IMR-90 (cell line): ENCODE results near the gene BHLHA9. TPM values are rescaled to one million over a fixed set of nuclear protein-coding genes. Genes with fewer than 3 reads are reported as not detected.
A peak's percentile ranks its signal among the peaks of the same experiment; 100 is the strongest.

Source experiments
- ATAC-seq: fragments of 200-7000 bp; cut with Tn5 transposase; 2 replicates; pipeline ENCODE4 v1.9.1; 2020; ENCODE audit warnings: low read depth, mild to moderate bottlenecking, moderate library complexity
- BruUV-seq: library from RNA; stranded (reverse); fragments of 400-500 nt; replicated peaks from 2 replicates; lab custom pipeline; 2021; lab: Mats Ljungman, UMichigan
- CTCF ChIA-PET: fragments of 300-600 bp; formaldehyde crosslinking; extraction: SDS; loops from one replicate; lab custom pipeline; 2021; ENCODE audit warnings: antibody characterized with exemption; lab: Yijun Ruan, JAX
- POLR2A ChIA-PET: fragments of 300-600 bp; sonication (Branson Sonifier 250); formaldehyde crosslinking; loops from one replicate; lab custom pipeline; 2022; ENCODE audit warnings: antibody characterized with exemption; ENCODE audit not compliant: unreplicated experiment; lab: Charles Lee
- DNase-seq: peaks from one replicate; pipeline ENCODE4 v3.0.0; 2013
- H2AFZ ChIP-seq: replicated peaks from 2 replicates; pipeline ENCODE3; 2013; ENCODE audit warnings: low read length, mild to moderate bottlenecking; ENCODE audit not compliant: poor library complexity
- H2AK5ac ChIP-seq: 2 replicates; pipeline ENCODE4 v1.6.1; 2013; ENCODE audit warnings: low read depth, low read length, inconsistent platforms
- H2AK9ac ChIP-seq: replicated peaks from 2 replicates; pipeline ENCODE3; 2013; ENCODE audit warnings: mild to moderate bottlenecking, low read depth, low read length, moderate library complexity; ENCODE audit not compliant: poor library complexity
- H2BK120ac ChIP-seq: 2 replicates; pipeline ENCODE4 v1.6.1; 2013; ENCODE audit warnings: low read depth, low read length, inconsistent platforms
- H2BK15ac ChIP-seq: 3 replicates; pipeline ENCODE4 v1.6.1; 2013; ENCODE audit warnings: low read depth, low read length, inconsistent platforms
- H2BK20ac ChIP-seq: 2 replicates; pipeline ENCODE4 v1.6.1; 2013; ENCODE audit warnings: low read depth, mild to moderate bottlenecking, inconsistent platforms, low read length, moderate library complexity
- H2BK5ac ChIP-seq: 2 replicates; pipeline ENCODE4 v1.6.1; 2013; ENCODE audit warnings: mild to moderate bottlenecking, low read depth, low read length, inconsistent platforms; ENCODE audit not compliant: poor library complexity, severe bottlenecking
- H3K14ac ChIP-seq: replicated peaks from 2 replicates; pipeline ENCODE4 v1.6.1; 2013; ENCODE audit warnings: low read depth, low read length, inconsistent platforms
- H3K18ac ChIP-seq: 2 replicates; pipeline ENCODE4 v1.6.1; 2013; ENCODE audit warnings: low read depth, low read length, control low read depth
- H3K23ac ChIP-seq: 2 replicates; pipeline ENCODE4 v1.6.1; 2013; ENCODE audit warnings: low read depth, low read length, inconsistent platforms
- H3K27ac ChIP-seq: 2 replicates; pipeline ENCODE4 v1.5.1; 2013; ENCODE audit warnings: mild to moderate bottlenecking, control low read depth, low read length; ENCODE audit not compliant: insufficient read depth
- H3K27me3 ChIP-seq: 2 replicates; pipeline ENCODE4 v1.6.1; 2013; ENCODE audit warnings: low read length; ENCODE audit not compliant: control insufficient read depth, insufficient read depth
- H3K36me3 ChIP-seq: 2 replicates; pipeline ENCODE4 v1.6.1; 2013; ENCODE audit warnings: low read length, mixed read lengths; ENCODE audit not compliant: control insufficient read depth, insufficient read depth
- H3K4ac ChIP-seq: 2 replicates; pipeline ENCODE4 v1.6.1; 2013; ENCODE audit warnings: low read depth, low read length, inconsistent platforms
- H3K4me1 ChIP-seq: 2 replicates; pipeline ENCODE4 v1.6.1; 2013; ENCODE audit warnings: low read length, mixed read lengths; ENCODE audit not compliant: control insufficient read depth, insufficient read depth
- H3K4me2 ChIP-seq: 2 replicates; pipeline ENCODE4 v1.6.1; 2013; ENCODE audit warnings: low read depth, mild to moderate bottlenecking, control low read depth, low read length, moderate library complexity
- H3K4me3 ChIP-seq: 2 replicates; pipeline ENCODE4 v1.5.1; 2013; ENCODE audit warnings: low read depth, mild to moderate bottlenecking, control low read depth, low read length, moderate library complexity; ENCODE audit not compliant: insufficient read depth
- H3K56ac ChIP-seq: 2 replicates; pipeline ENCODE4 v1.6.1; 2013; ENCODE audit warnings: low read length, inconsistent platforms; ENCODE audit not compliant: insufficient read depth; ENCODE audit errors: extremely low read depth
- H3K79me1 ChIP-seq, 2 experiments: 2 replicates each; pipeline ENCODE4 v1.6.1; 2013; ENCODE audit warnings: low read length in 2 of 2, inconsistent platforms in 1 of 2, low read depth in 1 of 2
- H3K9ac ChIP-seq: 2 replicates; pipeline ENCODE4 v1.6.1; 2013; ENCODE audit warnings: low read depth, low read length, control low read depth
- H3K9me1 ChIP-seq: 2 replicates; pipeline ENCODE4 v1.6.1; 2013; ENCODE audit warnings: low read length, inconsistent platforms; ENCODE audit not compliant: insufficient read depth
- H3K9me3 ChIP-seq: 2 replicates; pipeline ENCODE4 v1.6.1; 2013; ENCODE audit warnings: low read length; ENCODE audit not compliant: control insufficient read depth, insufficient read depth
- H4K20me1 ChIP-seq: 2 replicates; pipeline ENCODE4 v1.6.1; 2013; ENCODE audit warnings: low read length, inconsistent platforms; ENCODE audit not compliant: insufficient read depth
- H4K5ac ChIP-seq: 2 replicates; pipeline ENCODE4 v1.6.1; 2013; ENCODE audit warnings: mild to moderate bottlenecking, low read depth, low read length, control low read depth
- H4K8ac ChIP-seq, 2 experiments: 2 replicates each; pipeline ENCODE4 v1.6.1; 2013; ENCODE audit warnings: low read depth in 2 of 2, low read length in 2 of 2, control low read depth in 1 of 2, inconsistent platforms in 1 of 2
- H4K91ac ChIP-seq: 2 replicates; pipeline ENCODE4 v1.6.1; 2013; ENCODE audit warnings: low read depth, low read length, inconsistent platforms; ENCODE audit not compliant: insufficient read depth
- CEBPB ChIP-seq: IDR thresholded peaks from 2 replicates; pipeline ENCODE4 v1.6.1; 2012; ENCODE audit warnings: low read depth, low read length, improper control_type of control experiment
- CHD1 ChIP-seq: IDR thresholded peaks from 2 replicates; pipeline ENCODE4 v1.6.1; 2012; ENCODE audit warnings: low read depth, low read length, improper control_type of control experiment
- CTCF ChIP-seq: conservative IDR thresholded peaks from 2 replicates; pipeline ENCODE4 v1.5.1; 2012; ENCODE audit warnings: mild to moderate bottlenecking, low read depth, low read length, improper control_type of control experiment
- FOS ChIP-seq: fragments of 150-350 bp; IDR thresholded peaks from 2 replicates; pipeline ENCODE4 v1.6.1; 2016; ENCODE audit warnings: low read depth, low read length
- MAFK ChIP-seq: IDR thresholded peaks from 2 replicates; pipeline ENCODE4 v1.6.1; 2012; ENCODE audit warnings: low read depth, low read length, improper control_type of control experiment
- MAZ ChIP-seq: IDR thresholded peaks from 2 replicates; pipeline ENCODE4 v1.6.1; 2012; ENCODE audit warnings: low read depth, mild to moderate bottlenecking, low read length, improper control_type of control experiment, moderate library complexity, borderline replicate concordance
- MXI1 ChIP-seq: IDR thresholded peaks from 2 replicates; pipeline ENCODE4 v1.6.1; 2012; ENCODE audit warnings: low read depth, mild to moderate bottlenecking, low read length, moderate library complexity, borderline replicate concordance
- NFE2L2 ChIP-seq: fragments of 150-350 bp; IDR thresholded peaks from 2 replicates; pipeline ENCODE4 v1.6.1; 2016; ENCODE audit warnings: low read depth, mild to moderate bottlenecking, low read length
- POLR2A ChIP-seq: IDR thresholded peaks from 2 replicates; pipeline ENCODE4 v1.6.1; 2012; ENCODE audit warnings: mild to moderate bottlenecking, low read depth, low read length
- RAD21 ChIP-seq: IDR thresholded peaks from 2 replicates; pipeline ENCODE4 v1.6.1; 2012; ENCODE audit warnings: low read length, improper control_type of control experiment
- RFX5 ChIP-seq: IDR thresholded peaks from 2 replicates; pipeline ENCODE4 v1.8.0; 2012; ENCODE audit warnings: low read depth, mild to moderate bottlenecking, low read length, moderate library complexity
- SMC3 ChIP-seq: fragments of 150-350 bp; IDR thresholded peaks from 2 replicates; pipeline ENCODE4 v1.6.1; 2016; ENCODE audit warnings: low read depth, mild to moderate bottlenecking, antibody characterized with exemption, low read length, moderate library complexity
- WGBS, 2 experiments: methylation state at CpG; one replicate each; pipeline versions ENCODE4 v1.1.5 to v1.1.7; 2013; ENCODE audit warnings: missing lambda C conversion rate in 2 of 2; ENCODE audit not compliant: insufficient read length in 1 of 2; ENCODE audit errors: extremely low coverage in 2 of 2; 5-methylcytosine and 5-hydroxymethylcytosine counted together
- dilution Hi-C: fragments of 300-500 bp; cut with HindIII; formaldehyde crosslinking; loops from one replicate; pipeline ENCODE4 v1.14.3; 2018; ENCODE audit warnings: low sequenced_read_pairs; ENCODE audit not compliant: unreplicated experiment
- in situ Hi-C: fragments of 300-500 bp; cut with MboI; formaldehyde crosslinking; loops from 3 replicates; pipeline ENCODE4 v1.14.3; 2019; ENCODE audit warnings: low sequenced_read_pairs, inconsistent platforms, mixed read lengths
- intact Hi-C: fragments of 100-400 bp; cut with micrococcal nuclease; formaldehyde crosslinking; loops from 2 replicates; pipeline ENCODE4 v1.10.0; 2022
- polyA plus RNA-seq, 3 experiments: library from polyadenylated mRNA; depleted of rRNA; stranded (reverse); fragments of >200 nt; gene quantifications; 2 replicates each; pipeline ENCODE4 v1.2.3, GENCODE V29; 2012; ENCODE audit warnings: low replicate concordance in 1 of 3
- total RNA-seq: library from RNA; depleted of rRNA; stranded (reverse); fragments of >200 nt; gene quantifications from 2 replicates; pipeline ENCODE4 v1.2.3, GENCODE V29; 2012
- TF ChIP-seq, protein P1 (sequence below): fragments of 150-350 bp; IDR thresholded peaks from 2 replicates; pipeline ENCODE4 v1.6.1; 2017; ENCODE audit warnings: mild to moderate bottlenecking, antibody characterized with exemption, low read length, low read depth
- TF ChIP-seq, protein P2 (sequence below): fragments of 150-350 bp; IDR thresholded peaks from 2 replicates; pipeline ENCODE4 v1.6.1; 2016; ENCODE audit warnings: low read depth, mild to moderate bottlenecking, low read length, moderate library complexity, borderline replicate concordance

BHLHA9 gene
- total and polyA plus RNA-seq, 2 of the 4 experiments (the other 2 are of a cell fraction), result not detected

- no peaks in the 10 kb centered on the region for H3K79me1 ChIP-seq
- no peak overlapping the region for H2BK5ac ChIP-seq
- H2BK20ac ChIP-seq, result no peak overlapping the region
- no peak overlapping the region for H4K8ac ChIP-seq
- no peak overlapping the region for H3K4ac ChIP-seq
- no peaks in the 10 kb centered on the region for H3K36me3 ChIP-seq
- no peak overlapping the region for H3K14ac ChIP-seq
- no peak for TF ChIP-seq MAFK
- no peak for TF ChIP-seq RFX5
- no peak for TF ChIP-seq RAD21
- TF ChIP-seq NFE2L2, result no peak
- no peak for TF ChIP-seq MAZ
- TF ChIP-seq, protein P1, sequence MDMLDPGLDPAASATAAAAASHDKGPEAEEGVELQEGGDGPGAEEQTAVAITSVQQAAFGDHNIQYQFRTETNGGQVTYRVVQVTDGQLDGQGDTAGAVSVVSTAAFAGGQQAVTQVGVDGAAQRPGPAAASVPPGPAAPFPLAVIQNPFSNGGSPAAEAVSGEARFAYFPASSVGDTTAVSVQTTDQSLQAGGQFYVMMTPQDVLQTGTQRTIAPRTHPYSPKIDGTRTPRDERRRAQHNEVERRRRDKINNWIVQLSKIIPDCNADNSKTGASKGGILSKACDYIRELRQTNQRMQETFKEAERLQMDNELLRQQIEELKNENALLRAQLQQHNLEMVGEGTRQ, result no peak
- TF ChIP-seq POLR2A, result no peak
- TF ChIP-seq MXI1, result no peak
- TF ChIP-seq CHD1, result no peak
- TF ChIP-seq CTCF, result no peak
- TF ChIP-seq, protein P2, sequence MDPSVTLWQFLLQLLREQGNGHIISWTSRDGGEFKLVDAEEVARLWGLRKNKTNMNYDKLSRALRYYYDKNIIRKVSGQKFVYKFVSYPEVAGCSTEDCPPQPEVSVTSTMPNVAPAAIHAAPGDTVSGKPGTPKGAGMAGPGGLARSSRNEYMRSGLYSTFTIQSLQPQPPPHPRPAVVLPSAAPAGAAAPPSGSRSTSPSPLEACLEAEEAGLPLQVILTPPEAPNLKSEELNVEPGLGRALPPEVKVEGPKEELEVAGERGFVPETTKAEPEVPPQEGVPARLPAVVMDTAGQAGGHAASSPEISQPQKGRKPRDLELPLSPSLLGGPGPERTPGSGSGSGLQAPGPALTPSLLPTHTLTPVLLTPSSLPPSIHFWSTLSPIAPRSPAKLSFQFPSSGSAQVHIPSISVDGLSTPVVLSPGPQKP, result no peak
- no peak for TF ChIP-seq FOS
- no peak for TF ChIP-seq SMC3
- no peak for TF ChIP-seq CEBPB
- H4K20me1 ChIP-seq, result no peaks in the 10 kb centered on the region
- no peak overlapping the region for H3K4me2 ChIP-seq
- ATAC-seq (no peak), DNase-seq (peak; percentile 50)
- no peak overlapping the region for H2AFZ ChIP-seq
- 0 out of 2 replicates have a peak, but pooled peaks cover 2% of the 10 kb centered on the region for H3K4me1 ChIP-seq
- H3K23ac ChIP-seq, result no peak overlapping the region
- ChIA-PET POLR2A (no interaction called here), CTCF (no interaction called here)
- no peak overlapping the region for H2AK9ac ChIP-seq
- no peak overlapping the region for H3K4me3 ChIP-seq
- peaks cover 4% of the 10 kb centered on the region for H3K27me3 ChIP-seq
- 47% methylated on average over 4 of the region's 9 CpGs; no CpG with 5 or more reads in 1 of the 2 experiments for WGBS, 2 experiments
- H2AK5ac ChIP-seq, result no peak overlapping the region
- no peak overlapping the region for H2BK15ac ChIP-seq
- H4K5ac ChIP-seq, result no peak overlapping the region
- H3K56ac ChIP-seq, result no peak overlapping the region
- no peak overlapping the region for H4K91ac ChIP-seq
- intact Hi-C loops (no loop called here), in situ Hi-C loops (no loop called here), dilution Hi-C loops (no loop called here)
- H3K18ac ChIP-seq, result no peak overlapping the region
- H3K9me3 ChIP-seq, result no peaks in the 10 kb centered on the region
- H3K9me1 ChIP-seq, result no peaks in the 10 kb centered on the region
- H2BK120ac ChIP-seq, result no peak overlapping the region
- no TSS peak for BruUV-seq
- no peak overlapping the region for H3K9ac ChIP-seq
- H3K27ac ChIP-seq, result no peak overlapping the region
These were observed 28.3 kb upstream of the BHLHA9 start for GRCh38 chr17:1241929-1242328.
